GM03348 (cell line): ENCODE results near the gene LRTM1.

Experiments used
- DNase-seq: peaks from one replicate; pipeline ENCODE4 v3.0.0; 2012; ENCODE audit warnings: low spot score

The LRTM1 gene

GRCh38 chr3:54939557-54940300, 11.9 kb upstream of the LRTM1 start:
- DNase-seq: peak; percentile 50

DNA sequence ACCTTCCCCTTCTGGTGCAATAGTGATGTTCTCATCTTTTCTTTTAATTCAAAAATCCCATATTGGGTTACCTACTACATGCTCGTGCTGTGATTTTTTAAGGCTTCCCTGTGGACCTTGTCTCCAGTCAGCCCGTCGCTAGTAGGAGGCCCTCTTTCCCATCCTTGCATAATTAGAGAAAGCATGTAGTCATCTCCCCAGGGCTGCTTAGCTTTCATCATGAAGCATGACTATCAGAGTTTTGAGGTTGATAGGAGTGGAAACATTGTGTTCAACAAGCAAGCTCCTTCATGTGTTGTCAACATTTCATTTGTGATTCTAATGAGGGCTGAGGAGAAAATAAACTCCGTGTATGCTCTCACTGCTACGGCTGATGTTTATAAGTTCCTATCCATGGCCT, 8.7 kb upstream of the LRTM1 start:
- no peak for DNase-seq

DNA sequence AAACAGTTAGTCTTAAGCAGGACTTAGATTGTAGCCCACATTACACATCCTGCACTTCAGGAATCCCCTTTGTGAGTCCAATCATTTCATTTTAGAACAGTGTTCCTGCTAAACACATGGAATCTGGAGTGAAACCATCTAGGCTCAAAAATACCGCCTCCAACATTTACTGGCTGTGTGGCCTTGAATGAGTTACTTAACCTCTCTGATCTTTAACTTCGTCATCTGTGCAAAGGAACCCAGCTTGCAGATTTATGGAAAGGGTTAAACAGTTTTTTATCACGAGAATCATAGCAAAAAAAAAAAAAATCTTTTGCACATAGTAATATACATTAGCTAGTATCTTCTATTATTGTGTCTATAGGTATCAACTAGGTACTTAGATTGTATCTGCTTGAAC, 8.0 kb upstream of the LRTM1 start:
- no peak for DNase-seq

- DNase-seq: no peak
These were observed 4.7 kb upstream of the LRTM1 start for GRCh38 chr3:54932606-54933005.

GRCh38 chr3:54931182-54931581, 3.3 kb upstream of the LRTM1 start:
- no peak for DNase-seq

DNA sequence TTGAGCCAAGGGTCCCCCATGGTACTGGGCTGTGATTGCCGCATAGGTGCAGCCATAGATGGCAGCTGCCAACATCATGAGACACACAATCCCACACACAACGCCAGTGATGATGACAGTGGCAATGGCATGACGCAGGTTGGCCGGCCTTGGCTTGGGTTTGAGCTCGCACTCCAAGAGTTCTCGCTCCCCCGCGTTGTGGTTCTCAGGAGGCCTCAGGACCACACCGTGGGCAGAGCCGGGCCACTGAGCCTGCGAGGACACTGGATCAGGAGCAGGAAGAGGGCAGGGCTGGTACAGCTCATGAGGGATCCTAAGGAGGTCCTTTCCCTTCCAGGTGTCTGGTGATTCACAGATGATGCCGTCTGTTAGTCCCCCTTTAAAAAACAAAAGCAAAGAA, 9.3 kb downstream of the LRTM1 start:
- no peak for DNase-seq

DNA sequence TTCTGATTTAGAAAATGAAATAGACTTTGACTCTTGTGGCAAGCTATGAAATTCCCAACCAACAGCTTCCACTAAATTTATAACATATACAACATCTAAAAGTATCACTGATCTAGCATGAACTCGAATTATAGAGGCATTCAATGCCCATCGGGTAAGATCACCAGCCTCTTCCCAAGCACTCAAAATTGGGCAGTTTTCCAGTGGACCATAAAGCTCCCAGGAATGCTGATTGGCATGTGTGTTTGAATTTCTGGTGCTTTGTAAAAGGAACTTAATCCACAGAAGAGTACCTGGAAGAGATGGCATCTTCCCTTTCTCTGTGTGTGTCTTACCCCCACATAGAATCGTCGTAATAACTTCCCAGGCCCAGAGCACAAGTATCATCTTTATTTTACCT, 10.0 kb downstream of the LRTM1 start:
- no peak for DNase-seq

DNA sequence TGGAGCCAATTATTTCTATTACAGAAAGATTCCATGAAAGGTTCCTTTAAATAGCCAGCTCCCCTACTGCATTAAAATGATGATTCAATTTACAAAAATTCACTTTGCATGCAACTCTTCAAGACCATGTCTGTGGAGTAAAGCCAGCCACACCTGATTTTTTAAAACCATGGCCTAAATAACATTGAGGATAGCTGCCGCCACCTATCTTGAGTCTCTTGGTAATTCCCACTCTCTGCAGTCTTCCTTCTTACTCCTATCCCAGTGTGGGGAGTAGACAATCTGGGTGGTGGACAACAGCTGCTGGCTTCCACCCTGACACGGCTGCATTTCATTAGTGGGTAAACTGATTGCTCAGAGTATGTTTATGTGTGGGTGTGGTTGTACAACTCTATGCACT, 10.7 kb downstream of the LRTM1 start:
- DNase-seq: peak; percentile 54

DNA sequence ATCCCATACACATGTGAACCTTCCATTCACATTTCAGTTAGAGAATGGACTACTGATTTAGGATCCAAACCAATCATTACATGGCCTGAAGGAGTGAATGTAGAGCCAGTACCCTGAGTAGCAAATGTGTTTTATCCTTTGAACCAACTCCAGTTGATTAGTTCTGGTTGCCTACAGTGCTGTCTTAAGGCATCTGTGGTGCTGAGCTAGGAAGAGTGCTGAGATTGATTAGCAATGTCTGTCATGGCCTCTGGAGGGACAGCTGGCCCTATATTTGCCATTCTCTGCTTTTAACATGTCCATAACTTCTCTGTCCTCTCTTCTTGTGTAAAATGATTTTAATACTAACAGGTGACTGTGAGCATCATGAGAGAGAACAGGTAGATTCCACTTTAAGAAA, 11.1 kb downstream of the LRTM1 start:
- DNase-seq: no peak

- no peak for DNase-seq
These were observed 11.9 kb downstream of the LRTM1 start for GRCh38 chr3:54915976-54916375.

DNA sequence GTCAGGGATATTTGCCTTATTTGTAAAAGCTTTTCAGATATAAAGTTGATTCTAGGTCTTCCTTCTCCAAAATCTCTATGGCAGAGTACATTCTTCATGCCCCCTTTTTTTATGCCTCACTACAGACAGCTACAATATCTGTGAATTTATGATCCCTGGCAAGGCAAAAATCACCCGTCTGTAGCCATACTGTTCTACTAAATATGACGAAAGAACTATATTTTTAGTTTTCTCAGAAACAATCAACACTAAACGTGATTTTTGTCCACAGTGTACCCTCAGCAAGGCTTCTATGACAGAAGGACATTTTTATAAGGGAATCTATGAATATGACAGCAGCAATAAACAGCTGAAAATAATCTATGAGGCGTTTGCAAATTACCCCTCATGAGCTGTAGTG, 12.7 kb downstream of the LRTM1 start:
- no peak for DNase-seq

DNA sequence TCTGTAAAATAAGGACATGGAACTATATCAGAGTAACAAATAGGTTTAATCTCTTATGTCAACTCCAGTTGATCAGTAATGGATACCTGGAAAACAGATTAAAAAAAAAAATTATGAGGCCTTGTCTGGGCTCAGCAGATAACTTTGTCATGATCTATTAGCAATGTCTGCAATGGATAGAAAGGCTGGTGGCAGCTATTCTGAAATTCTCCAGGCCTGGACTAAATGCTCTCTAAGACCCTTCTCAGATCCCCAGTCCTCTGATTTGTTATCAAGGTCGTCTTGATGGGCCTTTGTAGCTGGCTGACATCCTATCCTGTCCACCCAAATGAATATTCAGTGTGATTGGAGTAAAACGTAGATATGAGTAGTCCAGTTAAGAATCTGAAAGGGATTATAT, 13.7 kb downstream of the LRTM1 start:
- DNase-seq: no peak

GRCh38 chr3:54909191-54909590, 18.7 kb downstream of the LRTM1 start:
- no peak for DNase-seq

DNA sequence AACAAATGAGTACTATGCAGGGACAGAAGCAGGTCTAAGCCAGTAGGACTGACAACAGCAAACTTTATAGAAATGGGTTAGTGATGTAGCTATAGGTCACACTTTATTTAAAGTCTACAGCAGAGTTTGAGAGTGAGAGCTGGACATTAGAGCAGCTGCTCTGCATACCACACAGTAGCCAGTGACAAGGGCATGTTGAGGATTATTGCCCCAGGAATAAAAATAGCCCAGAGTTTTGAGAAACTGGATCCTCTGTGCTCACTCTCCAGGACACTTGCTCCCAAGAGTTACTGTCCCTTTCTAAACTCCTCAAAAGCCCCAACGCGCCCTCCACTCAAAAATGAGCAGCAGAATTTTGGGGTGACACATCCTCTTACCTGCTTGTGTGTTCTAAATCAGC, 21.1 kb downstream of the LRTM1 start:
- DNase-seq: no peak

- no peak for DNase-seq
These were observed 21.9 kb downstream of the LRTM1 start for GRCh38 chr3:54905920-54906319.

DNA sequence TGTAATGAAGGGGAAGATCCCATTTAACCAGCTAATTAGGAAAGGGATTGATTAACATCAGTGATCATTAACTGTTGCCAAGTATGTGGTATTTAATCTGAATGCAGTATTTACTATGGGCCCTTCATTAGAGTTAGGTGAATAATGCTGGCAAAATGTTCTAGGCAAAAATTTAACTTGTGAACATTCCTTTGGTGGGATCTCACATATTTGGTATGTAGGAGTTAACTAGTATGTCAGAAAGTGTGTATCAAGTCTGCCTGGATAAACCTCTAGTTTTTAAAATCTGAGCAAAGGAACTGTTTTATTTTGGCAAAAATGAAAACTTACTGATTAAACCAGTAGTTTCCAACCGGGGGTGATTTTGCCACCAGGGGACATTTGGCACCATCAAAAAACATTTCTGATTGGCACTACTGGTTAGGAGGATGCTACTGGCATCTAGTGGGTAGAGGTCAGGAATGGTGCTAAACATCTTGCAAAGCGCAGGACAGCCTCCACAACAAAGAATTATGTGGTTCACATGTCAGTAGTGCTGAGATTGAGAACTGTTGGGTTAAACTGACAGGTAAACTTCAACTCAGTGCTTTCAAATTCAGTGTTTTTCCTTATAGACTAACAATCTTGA, 22.5 kb downstream of the LRTM1 start:
- peak; percentile 72 for DNase-seq

GRCh38 chr3:54901906-54902685, 25.8 kb downstream of the LRTM1 start:
- DNase-seq: no peak

DNA sequence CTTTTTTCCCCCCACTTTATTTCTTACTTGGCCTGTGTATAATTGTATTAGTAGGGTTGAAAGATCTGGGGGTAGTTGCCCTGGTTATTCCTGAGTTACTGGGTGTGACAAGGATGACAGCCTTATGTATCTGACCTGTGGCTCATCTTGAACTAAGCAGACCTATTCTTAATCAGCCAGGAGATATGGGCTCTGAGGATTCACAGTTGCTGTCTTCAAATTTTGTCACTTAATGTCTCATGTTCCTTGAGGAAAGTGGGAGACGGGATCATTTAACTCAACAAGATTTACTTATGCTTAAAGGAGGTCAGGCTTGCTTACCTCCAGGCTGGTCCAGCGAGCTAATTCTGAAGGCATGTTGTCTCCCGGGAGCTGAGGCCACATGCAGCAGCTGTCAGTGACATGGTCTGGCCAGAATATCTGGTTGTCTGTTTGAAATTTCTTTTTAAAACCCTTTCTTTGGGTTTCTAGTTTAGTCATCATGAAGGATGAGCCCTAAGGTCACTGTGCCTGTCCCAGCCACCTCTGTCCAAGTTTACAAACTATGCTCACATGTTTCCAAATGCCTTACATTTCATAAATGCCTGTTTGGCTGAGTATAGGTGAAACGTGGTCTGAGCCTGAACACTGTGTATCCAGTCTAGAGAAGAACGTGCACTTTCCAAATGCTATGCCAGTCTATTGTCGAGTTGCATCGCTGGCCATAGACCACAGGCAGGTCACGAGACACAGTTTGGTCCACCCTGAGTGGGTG, 26.8 kb downstream of the LRTM1 start:
- peak; percentile 30 for DNase-seq

DNA sequence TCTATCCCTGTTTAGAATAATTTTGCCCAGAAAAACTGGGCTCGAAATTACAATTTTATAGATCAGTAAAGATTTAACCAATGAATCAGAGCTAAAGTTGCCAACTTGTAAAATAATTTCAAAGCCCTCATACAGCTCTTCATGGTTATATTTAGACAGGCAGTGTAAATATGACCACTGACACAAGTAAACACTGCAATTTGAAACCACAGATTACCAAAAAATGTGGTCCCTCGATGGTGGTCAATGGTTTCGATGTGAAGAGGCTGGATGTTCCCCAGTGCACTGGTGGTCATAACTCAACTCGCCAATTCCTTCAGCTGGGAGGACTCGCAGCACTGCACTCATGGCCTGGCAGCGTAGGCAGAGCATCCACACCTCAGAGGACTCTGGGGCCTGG, 28.6 kb downstream of the LRTM1 start:
- no peak for DNase-seq

DNA sequence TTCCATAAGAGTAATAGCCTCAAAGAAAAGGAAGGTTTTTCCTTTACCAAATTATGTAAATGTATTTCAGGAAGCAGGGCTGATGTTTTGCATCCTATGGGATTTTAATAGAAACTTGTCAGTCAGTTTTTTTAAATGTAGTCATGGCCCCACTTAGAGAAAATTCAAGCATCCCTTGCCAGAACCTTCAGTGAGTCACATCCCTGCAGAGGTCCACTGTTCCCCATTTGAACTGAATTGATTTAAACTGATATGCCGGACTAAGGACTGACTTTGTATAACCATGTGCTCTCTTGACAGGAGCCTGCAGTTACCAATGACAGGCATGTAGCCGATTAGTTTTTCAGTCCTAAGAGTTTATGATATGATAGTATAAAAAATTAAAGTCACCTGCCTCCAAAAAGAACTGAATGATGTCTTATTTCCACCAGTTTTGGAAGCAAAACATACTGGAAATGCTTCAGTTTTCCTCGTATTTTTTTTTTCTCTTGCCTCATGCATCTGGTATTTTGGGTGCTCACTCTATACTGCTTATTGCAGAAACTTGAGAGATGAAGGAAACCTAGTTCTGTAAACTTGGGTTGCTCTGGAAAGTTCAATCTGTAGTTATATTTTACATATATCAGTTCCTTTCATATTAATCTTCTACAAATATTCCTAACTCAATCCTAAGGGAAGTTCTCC, 30.7 kb downstream of the LRTM1 start:
- peak; percentile 58 for DNase-seq

GRCh38 chr3:54895613-54896012, 32.2 kb downstream of the LRTM1 start:
- no peak for DNase-seq

DNA sequence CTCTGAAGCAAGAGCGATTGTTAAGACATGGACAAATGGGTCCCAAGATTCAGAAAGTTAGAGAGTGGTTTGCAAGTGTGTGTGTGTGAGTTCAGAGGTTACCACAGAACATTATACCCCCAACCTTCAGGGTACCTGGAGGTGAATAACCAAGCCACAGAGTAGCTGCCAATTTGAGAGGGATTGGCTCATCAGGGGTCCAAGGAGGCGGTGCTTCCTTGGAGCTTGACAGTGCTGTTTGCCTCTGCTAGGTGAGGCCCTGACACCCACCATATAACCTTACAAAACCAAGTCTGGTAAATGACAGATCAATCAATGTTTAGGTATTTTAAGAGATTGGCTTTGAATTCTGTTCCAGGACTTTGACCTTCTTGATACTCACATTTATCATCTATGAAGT, 35.7 kb downstream of the LRTM1 start:
- no peak for DNase-seq
